ENCODE data around the gene PALLD. TPM values are rescaled to one million over a fixed set of nuclear protein-coding genes. Genes with fewer than 3 reads are reported as not detected.
A peak's percentile ranks its signal among the peaks of the same experiment; 100 is the strongest.

The PALLD gene
- total RNA-seq, 1 donor from 2014 or later = 69.2 TPM

DNA sequence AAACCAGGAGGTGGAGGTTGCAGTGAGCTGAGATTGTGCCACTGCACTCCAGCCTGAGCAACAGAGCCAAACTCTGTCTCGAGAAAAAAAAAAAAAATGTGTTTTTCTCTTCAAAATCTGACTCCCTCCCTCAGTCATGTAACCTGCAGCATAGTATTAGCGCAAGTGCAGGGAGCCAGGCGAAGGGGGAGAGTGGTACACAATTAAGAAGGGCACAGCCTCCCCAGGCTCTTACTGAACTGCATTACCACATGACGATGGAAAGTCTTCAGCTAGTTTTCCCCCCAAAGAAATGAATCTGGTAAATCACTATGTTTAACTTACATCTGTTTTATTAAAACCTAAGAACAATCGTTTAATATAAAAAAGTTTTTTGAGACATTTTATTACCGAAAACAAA is 32.4 kb downstream of the PALLD start:
- Histone ChIP-seq H3K27me3 (ENCODE audit: control insufficient read depth, insufficient read depth, low read length) (no peaks in the 10 kb centered on the region), H3K36me3 (ENCODE audit: control insufficient read depth, insufficient read depth, low read length) (no peaks in the 10 kb centered on the region), H3K4me3 (ENCODE audit: low read depth, low read length) (no peak overlapping the region)
- FAIRE-seq = no peak
- TF ChIP-seq, protein P1, sequence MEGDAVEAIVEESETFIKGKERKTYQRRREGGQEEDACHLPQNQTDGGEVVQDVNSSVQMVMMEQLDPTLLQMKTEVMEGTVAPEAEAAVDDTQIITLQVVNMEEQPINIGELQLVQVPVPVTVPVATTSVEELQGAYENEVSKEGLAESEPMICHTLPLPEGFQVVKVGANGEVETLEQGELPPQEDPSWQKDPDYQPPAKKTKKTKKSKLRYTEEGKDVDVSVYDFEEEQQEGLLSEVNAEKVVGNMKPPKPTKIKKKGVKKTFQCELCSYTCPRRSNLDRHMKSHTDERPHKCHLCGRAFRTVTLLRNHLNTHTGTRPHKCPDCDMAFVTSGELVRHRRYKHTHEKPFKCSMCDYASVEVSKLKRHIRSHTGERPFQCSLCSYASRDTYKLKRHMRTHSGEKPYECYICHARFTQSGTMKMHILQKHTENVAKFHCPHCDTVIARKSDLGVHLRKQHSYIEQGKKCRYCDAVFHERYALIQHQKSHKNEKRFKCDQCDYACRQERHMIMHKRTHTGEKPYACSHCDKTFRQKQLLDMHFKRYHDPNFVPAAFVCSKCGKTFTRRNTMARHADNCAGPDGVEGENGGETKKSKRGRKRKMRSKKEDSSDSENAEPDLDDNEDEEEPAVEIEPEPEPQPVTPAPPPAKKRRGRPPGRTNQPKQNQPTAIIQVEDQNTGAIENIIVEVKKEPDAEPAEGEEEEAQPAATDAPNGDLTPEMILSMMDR (IDR thresholded peaks at IDR 0.05; ENCODE audit: insufficient read depth, low read length, severe bottlenecking) = no peak
- no peak for DNase-seq (ENCODE audit: low read depth)

DNA sequence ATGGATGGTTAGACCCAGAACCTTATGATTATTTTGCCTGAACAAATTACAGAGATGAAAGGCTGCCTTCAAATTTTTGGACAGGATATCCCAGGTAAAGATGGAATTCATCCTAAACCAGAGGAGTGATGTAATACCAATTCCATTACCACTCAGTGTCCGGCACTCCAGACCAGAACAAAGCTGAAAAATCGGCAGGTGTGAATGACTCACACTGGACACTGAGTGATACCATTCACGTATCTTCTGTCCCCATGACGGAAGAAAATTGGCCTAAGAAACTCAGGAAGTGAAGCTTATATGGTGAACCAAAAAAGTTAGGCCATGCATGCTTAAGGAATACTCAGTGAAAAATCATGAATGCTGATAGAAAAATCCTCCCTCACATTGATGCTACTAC is 34.5 kb downstream of the PALLD start:
- no peak for DNase-seq (ENCODE audit: low read depth)

DNA sequence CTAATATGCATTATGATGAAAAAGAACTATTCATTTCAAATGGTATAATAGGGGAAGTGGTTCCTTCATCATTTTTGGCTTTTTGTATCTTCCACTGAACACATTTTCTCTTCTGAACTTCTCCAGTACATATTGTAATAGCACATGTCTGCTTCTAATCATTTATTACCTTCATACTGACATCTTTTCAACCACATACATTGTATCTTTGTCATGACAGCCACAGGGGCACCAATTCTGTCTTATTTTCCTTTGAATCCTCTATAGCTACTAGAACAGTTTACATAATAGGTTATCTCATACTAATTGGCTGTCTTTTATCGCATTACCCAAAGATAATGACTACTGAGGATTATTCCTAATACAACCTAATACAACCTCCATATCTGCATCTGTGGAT is 37.7 kb downstream of the PALLD start:
- FAIRE-seq = no peak
- DNase-seq (ENCODE audit: low read depth) = no peak
- Histone ChIP-seq H3K27me3 (ENCODE audit: control insufficient read depth, insufficient read depth, low read length) (no peaks in the 10 kb centered on the region), H3K4me3 (ENCODE audit: low read depth, low read length) (no peak overlapping the region), H3K36me3 (ENCODE audit: control insufficient read depth, insufficient read depth, low read length) (no peaks in the 10 kb centered on the region)
- TF ChIP-seq, protein P1 (IDR thresholded peaks at IDR 0.05; ENCODE audit: insufficient read depth, low read length, severe bottlenecking) = no peak

More for the DNA sequence above, 34.5 kb downstream of the PALLD start:
- no peaks in the 10 kb centered on the region for H3K36me3 ChIP-seq (ENCODE audit: control insufficient read depth, insufficient read depth, low read length)
- H3K27me3 ChIP-seq (ENCODE audit: control insufficient read depth, insufficient read depth, low read length) = no peaks in the 10 kb centered on the region
- TF ChIP-seq, protein P1 (IDR thresholded peaks at IDR 0.05; ENCODE audit: insufficient read depth, low read length, severe bottlenecking) = no peak
- FAIRE-seq = no peak
- no peak overlapping the region for H3K4me3 ChIP-seq (ENCODE audit: low read depth, low read length)

DNA sequence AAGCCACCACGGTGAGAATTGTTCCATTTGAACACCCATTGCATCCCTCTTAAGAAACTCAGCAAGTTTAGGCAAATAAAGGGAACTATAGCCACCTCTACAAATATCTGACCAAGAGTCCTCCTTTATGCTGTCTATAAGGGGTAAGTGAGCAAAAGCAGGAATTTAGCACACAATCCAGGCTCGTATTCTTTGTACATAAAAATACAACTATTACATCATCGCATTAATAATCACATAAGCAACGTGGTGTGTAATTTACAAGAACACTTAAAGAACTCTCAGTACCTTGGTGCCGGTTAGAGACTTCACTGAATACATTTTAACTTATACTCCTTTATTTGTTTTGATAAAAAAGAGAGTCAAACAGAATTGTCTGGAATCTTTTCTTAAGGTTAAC is 38.8 kb downstream of the PALLD start:
- H3K27me3 ChIP-seq (ENCODE audit: control insufficient read depth, insufficient read depth, low read length) = no peaks in the 10 kb centered on the region
- DNase-seq (ENCODE audit: low read depth) (no peak), FAIRE-seq (no peak)
- H3K36me3 ChIP-seq (ENCODE audit: control insufficient read depth, insufficient read depth, low read length) = no peaks in the 10 kb centered on the region
- no peak overlapping the region for H3K4me3 ChIP-seq (ENCODE audit: low read depth, low read length)
- TF ChIP-seq, protein P1 (IDR thresholded peaks at IDR 0.05; ENCODE audit: insufficient read depth, low read length, severe bottlenecking) = no peak

DNA sequence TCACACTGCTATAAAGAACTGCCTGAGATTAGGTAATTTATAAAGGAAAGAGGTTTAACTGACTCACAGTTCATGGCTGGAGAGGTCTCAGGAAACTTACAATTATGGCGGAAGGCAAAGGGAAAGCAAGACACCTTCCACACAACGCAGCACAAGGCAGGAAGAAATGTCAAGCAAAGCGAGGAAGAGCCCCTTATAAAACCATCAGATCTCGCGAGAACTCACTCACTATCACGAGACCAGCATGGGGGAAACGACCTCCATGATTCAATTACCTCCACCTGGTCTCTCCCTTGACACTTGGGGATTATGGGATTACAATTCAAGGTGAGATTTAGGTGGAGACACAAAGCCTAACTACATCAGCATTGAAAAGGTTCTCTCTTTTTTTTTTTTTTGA is 39.6 kb downstream of the PALLD start:
- H3K36me3 ChIP-seq (ENCODE audit: control insufficient read depth, insufficient read depth, low read length) = no peaks in the 10 kb centered on the region
- H3K27me3 ChIP-seq (ENCODE audit: control insufficient read depth, insufficient read depth, low read length) = no peaks in the 10 kb centered on the region
- DNase-seq (ENCODE audit: low read depth) (no peak), FAIRE-seq (no peak)
- TF ChIP-seq, protein P1 (IDR thresholded peaks at IDR 0.05; ENCODE audit: insufficient read depth, low read length, severe bottlenecking) = no peak
- no peak overlapping the region for H3K4me3 ChIP-seq (ENCODE audit: low read depth, low read length)

DNA sequence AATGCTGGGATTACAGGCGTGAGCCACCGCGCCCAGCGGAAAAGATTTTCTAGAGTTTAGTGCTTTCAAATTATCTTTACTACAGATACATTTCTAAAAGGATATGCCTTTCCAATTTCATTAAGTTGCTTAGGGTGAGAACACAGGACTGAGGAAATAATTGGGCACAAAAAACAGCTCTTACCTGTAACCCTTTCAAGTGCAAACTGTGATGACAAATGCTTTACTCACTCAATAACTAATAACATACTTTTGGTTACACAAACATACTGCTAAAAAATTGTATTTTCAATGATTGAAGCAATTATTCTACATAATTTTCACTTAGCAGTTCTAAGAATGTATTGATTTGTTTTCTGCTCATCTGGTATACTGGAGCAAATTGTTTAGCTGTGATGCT is 40.2 kb downstream of the PALLD start:
- peak; percentile 72 for DNase-seq (ENCODE audit: low read depth)
- no peak for FAIRE-seq
- Histone ChIP-seq H3K4me3 (ENCODE audit: low read depth, low read length) (no peak overlapping the region), H3K27me3 (ENCODE audit: control insufficient read depth, insufficient read depth, low read length) (no peaks in the 10 kb centered on the region), H3K36me3 (ENCODE audit: control insufficient read depth, insufficient read depth, low read length) (no peaks in the 10 kb centered on the region)
- TF ChIP-seq, protein P1 (IDR thresholded peaks at IDR 0.05; ENCODE audit: insufficient read depth, low read length, severe bottlenecking) = no peak
